ENCODE measurements around the gene TACR1.

The TACR1 gene

GRCh38 chr2:75200140-75201096 is 1.1 kb upstream of the TACR1 start:
- Histone ChIP-seq H3K27me3 (ENCODE audit: control insufficient read depth, insufficient read depth, low read length) (peaks cover 7% of the 10 kb centered on the region), H2AFZ (peak overlapping the region; percentile 25), H3K4me3 (ENCODE audit: low read depth, low read length) (peak overlapping the region; percentile 34), H3K79me2 (no peaks in the 10 kb centered on the region), H3K36me3 (ENCODE audit: control insufficient read depth, insufficient read depth, low read length) (no peaks in the 10 kb centered on the region), H3K27ac (no peak overlapping the region), H3K9ac (no peak overlapping the region), H3K4me2 (ENCODE audit: low read length) (peak overlapping the region; percentile 82), H3K9me3 (ENCODE audit: control insufficient read depth, low read length) (no peaks in the 10 kb centered on the region), H3K4me1 (no peaks in the 10 kb centered on the region)
- TF ChIP-seq CTCF (IDR thresholded peaks at IDR 0.05) = no peak

GRCh38 chr2:75195076-75195691 is 4.1 kb downstream of the TACR1 start:
- TF ChIP-seq CTCF (IDR thresholded peaks at IDR 0.05) = no peak
- Histone ChIP-seq H3K4me3 (ENCODE audit: low read depth, low read length) (no peak overlapping the region), H3K79me2 (no peaks in the 10 kb centered on the region), H3K4me2 (ENCODE audit: low read length) (no peak overlapping the region), H3K27me3 (ENCODE audit: control insufficient read depth, insufficient read depth, low read length) (peaks cover 7% of the 10 kb centered on the region), H3K27ac (no peak overlapping the region), H2AFZ (no peak overlapping the region), H3K4me1 (no peaks in the 10 kb centered on the region), H3K9me3 (ENCODE audit: control insufficient read depth, low read length) (no peaks in the 10 kb centered on the region), H3K36me3 (ENCODE audit: control insufficient read depth, insufficient read depth, low read length) (no peaks in the 10 kb centered on the region), H3K9ac (no peak overlapping the region)

- Histone ChIP-seq H3K27me3 (ENCODE audit: control insufficient read depth, insufficient read depth, low read length) (peaks cover 7% of the 10 kb centered on the region), H3K4me2 (ENCODE audit: low read length) (no peak overlapping the region), H3K79me2 (no peaks in the 10 kb centered on the region), H3K36me3 (ENCODE audit: control insufficient read depth, insufficient read depth, low read length) (no peaks in the 10 kb centered on the region), H3K4me3 (ENCODE audit: low read depth, low read length) (no peak overlapping the region), H3K27ac (no peak overlapping the region), H3K9ac (no peak overlapping the region), H2AFZ (no peak overlapping the region), H3K9me3 (ENCODE audit: control insufficient read depth, low read length) (no peaks in the 10 kb centered on the region), H3K4me1 (no peaks in the 10 kb centered on the region)
- no peak for TF ChIP-seq CTCF (IDR thresholded peaks at IDR 0.05)
Measured at GRCh38 chr2:75194184-75194868, 5.0 kb downstream of the TACR1 start.

- TF ChIP-seq CTCF (IDR thresholded peaks at IDR 0.05) = no peak
- H3K4me1 ChIP-seq = no peaks in the 10 kb centered on the region
- H3K27ac ChIP-seq = no peak overlapping the region
- no peak overlapping the region for H3K4me2 ChIP-seq (ENCODE audit: low read length)
- peaks cover 7% of the 10 kb centered on the region for H3K27me3 ChIP-seq (ENCODE audit: control insufficient read depth, insufficient read depth, low read length)
- H3K79me2 ChIP-seq = no peaks in the 10 kb centered on the region
- H3K9me3 ChIP-seq (ENCODE audit: control insufficient read depth, low read length) = no peaks in the 10 kb centered on the region
- no peak overlapping the region for H3K4me3 ChIP-seq (ENCODE audit: low read depth, low read length)
- no peak overlapping the region for H2AFZ ChIP-seq
- H3K36me3 ChIP-seq (ENCODE audit: control insufficient read depth, insufficient read depth, low read length) = no peaks in the 10 kb centered on the region
- H3K9ac ChIP-seq = no peak overlapping the region
Measured at GRCh38 chr2:75192496-75192895, 6.8 kb downstream of the TACR1 start.

Measured in parathyroid adenoma (tissue), 2 donors.